Smooth muscle cell (in vitro differentiated cells): Measurements from ENCODE around the gene OTOF. TPM values are rescaled to one million over a fixed set of nuclear protein-coding genes. Genes with fewer than 3 reads are reported as not detected.

Source experiments
- DNase-seq: peaks from one replicate; lab custom pipeline; 2025; ENCODE audit not compliant: unreplicated experiment; lab: John Stamatoyannopoulos, UW
- H2AFZ ChIP-seq: fragments of 200-600 bp; sonication (generic); 2 replicates; pipeline ENCODE4 v1.6.0; 2016; ENCODE audit warnings: antibody characterized with exemption, low read depth, mild to moderate bottlenecking
- H3F3A ChIP-seq: fragments of 200-600 bp; sonication (generic); 2 replicates; pipeline ENCODE4 v1.6.0; 2017; ENCODE audit warnings: antibody characterized with exemption, low read depth
- H3K27ac ChIP-seq: fragments of 200-600 bp; sonication (generic); 2 replicates; pipeline ENCODE4 v1.5.1; 2016; ENCODE audit warnings: low read depth, mild to moderate bottlenecking
- H3K27me3 ChIP-seq: fragments of 200-600 bp; sonication (generic); 2 replicates; pipeline ENCODE4 v1.6.1; 2016; ENCODE audit warnings: low read depth, mild to moderate bottlenecking
- H3K36me3 ChIP-seq: fragments of 200-600 bp; sonication (generic); 2 replicates; pipeline ENCODE4 v1.5.1; 2016; ENCODE audit warnings: low read depth
- H3K4me1 ChIP-seq: fragments of 200-600 bp; sonication (generic); 2 replicates; pipeline ENCODE4 v1.5.1; 2016; ENCODE audit warnings: low read depth
- H3K4me2 ChIP-seq: fragments of 200-600 bp; sonication (generic); 2 replicates; pipeline ENCODE4 v1.6.0; 2016; ENCODE audit warnings: mild to moderate bottlenecking
- H3K4me3 ChIP-seq: fragments of 200-600 bp; sonication (generic); 2 replicates; pipeline ENCODE4 v1.5.1; 2016; ENCODE audit warnings: mild to moderate bottlenecking
- H3K79me2 ChIP-seq: fragments of 200-600 bp; sonication (generic); 2 replicates; pipeline ENCODE4 v1.6.0; 2016; ENCODE audit warnings: low read depth, mild to moderate bottlenecking
- H3K9ac ChIP-seq: fragments of 200-600 bp; sonication (generic); 2 replicates; pipeline ENCODE4 v1.6.0; 2016; ENCODE audit warnings: low read depth
- H3K9me3 ChIP-seq: fragments of 200-600 bp; sonication (generic); replicated peaks from 2 replicates; pipeline ENCODE4 v1.5.1; 2016; ENCODE audit warnings: low read depth
- H4K20me1 ChIP-seq: fragments of 200-600 bp; sonication (generic); 2 replicates; pipeline ENCODE4 v1.6.0; 2016; ENCODE audit warnings: low read depth
- CTCF ChIP-seq: fragments of 200-600 bp; sonication (generic); IDR thresholded peaks from 2 replicates; pipeline ENCODE4 v1.5.1; 2017; ENCODE audit warnings: borderline replicate concordance, mild to moderate bottlenecking, antibody characterized with exemption; ENCODE audit not compliant: insufficient read depth, poor library complexity, severe bottlenecking
- WGBS: methylation state at CpG from one replicate; pipeline ENCODE4 v1.1.7; 2016; ENCODE audit warnings: low lambda C conversion rate; 5-methylcytosine and 5-hydroxymethylcytosine counted together
- polyA plus RNA-seq: library from polyadenylated mRNA; unstranded; fragments of >200 nt; fragmentation: Nextera tagmentation; extraction: Ambion mirVana; gene quantifications from 2 replicates; pipeline ENCODE4 v1.2.1, GENCODE V29; 2016
- total RNA-seq: library from RNA; depleted of rRNA; stranded (reverse); fragments of >200 nt; gene quantifications from 2 replicates; pipeline ENCODE4 v1.2.3, GENCODE V29; 2014

The OTOF gene
- total and polyA plus RNA-seq, 2 experiments from 2014 or later, result 0.05 TPM; not detected in 1

DNA sequence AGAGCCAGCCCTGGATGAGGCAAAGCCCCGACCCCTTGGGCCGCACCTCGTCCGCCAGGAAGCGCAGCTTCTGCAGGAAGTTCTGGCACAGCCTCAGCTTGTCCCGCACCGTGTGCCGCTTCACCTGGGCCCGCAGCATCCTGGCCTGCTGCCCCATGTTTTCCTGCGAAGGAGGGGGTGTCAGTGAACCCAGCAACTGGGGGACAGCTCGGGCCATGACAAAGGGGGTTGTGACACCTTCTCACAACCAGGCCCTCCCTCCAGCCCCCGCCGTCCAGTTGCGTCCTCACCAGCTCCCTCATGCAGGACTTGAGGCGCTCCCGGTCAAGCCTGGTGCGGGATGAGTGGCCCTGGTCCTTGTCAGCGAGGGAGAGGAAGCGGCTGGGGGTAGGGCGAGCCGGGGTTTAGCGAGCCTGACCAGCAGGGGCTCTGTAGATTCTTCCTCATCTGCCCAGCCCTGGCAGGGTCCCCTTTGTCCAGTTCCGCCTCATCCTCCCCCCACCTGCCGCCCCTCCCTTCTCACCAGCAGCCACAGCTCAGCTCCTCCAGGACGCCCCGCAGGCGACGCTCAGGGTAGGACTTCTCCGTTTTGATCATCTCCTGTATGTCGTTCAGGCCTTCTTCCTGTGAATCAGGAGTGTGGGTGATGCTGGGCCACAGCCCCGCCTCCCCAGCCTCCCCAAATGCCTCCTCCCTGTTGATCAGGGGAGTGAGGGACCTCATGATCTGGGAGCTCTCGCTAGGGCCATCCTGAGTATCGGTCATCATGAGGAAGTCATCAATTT is 606 bp downstream of the OTOF start:
- Histone ChIP-seq H4K20me1 (no peaks in the 10 kb centered on the region), H3K27ac (no peak overlapping the region), H3K9me3 (no peaks in the 10 kb centered on the region), H3K27me3 (no peaks in the 10 kb centered on the region), H3K4me1 (peaks cover 8% of the 10 kb centered on the region), H3F3A (no peaks in the 10 kb centered on the region), H3K4me3 (no peak overlapping the region), H3K79me2 (no peaks in the 10 kb centered on the region), H3K4me2 (no peak overlapping the region), H3K36me3 (no peaks in the 10 kb centered on the region), H2AFZ (no peak overlapping the region), H3K9ac (no peak overlapping the region)
- WGBS, result 85% methylated on average over 27 of the region's 33 CpGs
- DNase-seq, result no peak
- TF ChIP-seq CTCF, result no peak

DNA sequence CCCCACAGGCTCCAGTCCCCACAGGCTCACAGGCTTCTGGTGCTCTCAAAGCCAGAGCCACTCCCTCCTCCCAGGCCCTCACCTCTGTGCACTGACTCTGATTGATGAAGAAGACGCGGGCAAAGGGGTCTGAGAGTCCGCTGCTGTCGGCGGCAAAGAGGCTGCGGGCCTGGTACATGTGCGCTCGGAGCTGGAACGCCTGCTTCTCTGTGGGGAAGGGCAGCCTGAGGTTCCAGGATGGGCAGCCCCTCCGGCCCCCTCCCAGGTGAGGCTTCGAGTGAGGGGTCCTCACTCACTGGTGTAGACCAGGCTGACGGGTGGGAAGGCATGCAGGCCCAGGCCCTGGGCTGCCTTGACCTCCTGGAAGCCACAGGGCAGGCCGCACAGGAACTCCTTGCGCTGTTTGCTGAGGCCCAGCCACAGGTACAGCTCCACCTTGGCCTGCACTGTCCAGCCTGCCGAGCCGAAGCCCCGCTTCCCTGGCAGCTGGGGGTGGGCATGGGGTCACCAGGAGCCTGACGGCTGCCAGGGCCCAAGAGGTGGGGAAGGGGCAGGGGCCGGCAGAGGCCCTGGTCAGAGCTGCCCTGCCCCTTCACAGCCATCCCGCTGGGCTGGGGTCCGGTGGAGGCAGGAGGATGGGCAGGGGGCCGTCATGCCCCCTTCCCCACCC is 2.0 kb downstream of the OTOF start:
- peaks cover 8% of the 10 kb centered on the region for H3K4me1 ChIP-seq
- WGBS, result 90% methylated on average over 19 of the region's 22 CpGs

GRCh38 chr2:26475037-26475436 is 2.9 kb downstream of the OTOF start:
- H3K4me2 ChIP-seq, result no peak overlapping the region
- no peak overlapping the region for H3K9ac ChIP-seq
- WGBS, result 98% methylated on average over 6 of the region's 6 CpGs
- no peaks in the 10 kb centered on the region for H4K20me1 ChIP-seq
- peaks cover 8% of the 10 kb centered on the region for H3K4me1 ChIP-seq
- H3F3A ChIP-seq, result no peaks in the 10 kb centered on the region
- no peak for DNase-seq
- no peaks in the 10 kb centered on the region for H3K36me3 ChIP-seq
- H3K9me3 ChIP-seq, result no peaks in the 10 kb centered on the region
- H2AFZ ChIP-seq, result no peak overlapping the region
- H3K79me2 ChIP-seq, result no peaks in the 10 kb centered on the region
- no peak for TF ChIP-seq CTCF
- H3K4me3 ChIP-seq, result no peak overlapping the region
- H3K27ac ChIP-seq, result no peak overlapping the region
- no peaks in the 10 kb centered on the region for H3K27me3 ChIP-seq

More for the DNA sequence above, 2.0 kb downstream of the OTOF start:
- H3K27me3 ChIP-seq, result no peaks in the 10 kb centered on the region
- TF ChIP-seq CTCF, result no peak
- no peak overlapping the region for H3K9ac ChIP-seq
- H3K9me3 ChIP-seq, result no peaks in the 10 kb centered on the region
- H3K36me3 ChIP-seq, result no peaks in the 10 kb centered on the region
- H2AFZ ChIP-seq, result no peak overlapping the region
- no peak overlapping the region for H3K27ac ChIP-seq
- H3K79me2 ChIP-seq, result no peaks in the 10 kb centered on the region
- no peak for DNase-seq
- H4K20me1 ChIP-seq, result no peaks in the 10 kb centered on the region
- no peak overlapping the region for H3K4me3 ChIP-seq
- no peaks in the 10 kb centered on the region for H3F3A ChIP-seq
- H3K4me2 ChIP-seq, result no peak overlapping the region
